NCI-H69 (cell line): ENCODE measurements around the gene RFT1.

ENCODE experiments used
- DNase-seq: peaks from one replicate; lab custom pipeline; 2025; lab: John Stamatoyannopoulos, UW

RFT1 gene

DNA sequence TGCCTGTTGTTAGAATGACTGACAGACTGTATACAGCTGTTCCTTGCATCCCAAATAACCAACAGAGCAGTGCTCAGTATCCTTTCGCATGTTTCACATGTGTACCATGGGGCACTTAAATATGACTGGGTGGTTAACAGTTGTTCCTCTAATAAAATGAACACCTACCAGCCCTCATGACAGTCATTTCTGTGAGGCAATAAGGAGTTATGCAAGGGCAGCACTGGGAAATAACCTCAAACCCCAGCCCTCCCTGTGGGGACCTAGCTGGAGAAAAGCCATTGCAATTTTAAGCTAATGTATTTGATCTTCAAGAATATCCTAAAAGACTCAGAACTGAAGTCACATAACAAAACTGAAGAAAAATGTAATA, 7.3 kb downstream of the RFT1 start:
- no peak for DNase-seq

DNA sequence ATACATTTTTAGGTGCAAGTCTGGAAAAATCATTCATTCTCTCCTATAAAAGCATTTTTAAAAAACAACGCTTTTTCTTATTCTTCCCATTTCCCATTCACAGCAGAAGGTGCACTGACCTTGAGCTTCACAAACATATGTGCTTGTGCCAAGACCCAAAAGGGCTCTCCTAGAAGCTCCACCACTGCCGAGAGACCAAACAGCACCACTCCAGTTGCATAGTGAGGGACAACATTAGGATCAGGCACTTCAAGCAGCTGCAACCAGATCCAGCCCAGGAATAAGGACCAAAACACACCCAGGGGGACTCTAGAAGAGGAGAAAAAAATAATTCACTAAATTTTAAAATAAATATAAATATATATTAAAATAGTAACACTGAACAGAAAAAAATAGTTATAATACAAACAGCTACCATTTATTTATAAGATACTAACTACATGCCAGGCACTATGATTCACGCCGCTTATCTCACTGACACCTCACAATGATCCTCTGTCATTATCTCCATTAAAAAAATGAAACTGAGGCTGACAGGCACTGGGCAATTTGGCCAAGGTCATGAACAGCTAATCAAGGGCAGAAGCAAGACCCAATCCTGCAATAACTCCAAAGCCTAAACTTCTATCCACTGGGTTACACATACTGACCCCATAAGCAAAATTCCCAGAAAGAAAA, 7.8 kb downstream of the RFT1 start:
- no peak for DNase-seq

GRCh38 chr3:53120336-53120735, 9.9 kb downstream of the RFT1 start:
- DNase-seq = no peak

- no peak for DNase-seq
Measured at GRCh38 chr3:53116956-53117355, 13.3 kb downstream of the RFT1 start.

DNA sequence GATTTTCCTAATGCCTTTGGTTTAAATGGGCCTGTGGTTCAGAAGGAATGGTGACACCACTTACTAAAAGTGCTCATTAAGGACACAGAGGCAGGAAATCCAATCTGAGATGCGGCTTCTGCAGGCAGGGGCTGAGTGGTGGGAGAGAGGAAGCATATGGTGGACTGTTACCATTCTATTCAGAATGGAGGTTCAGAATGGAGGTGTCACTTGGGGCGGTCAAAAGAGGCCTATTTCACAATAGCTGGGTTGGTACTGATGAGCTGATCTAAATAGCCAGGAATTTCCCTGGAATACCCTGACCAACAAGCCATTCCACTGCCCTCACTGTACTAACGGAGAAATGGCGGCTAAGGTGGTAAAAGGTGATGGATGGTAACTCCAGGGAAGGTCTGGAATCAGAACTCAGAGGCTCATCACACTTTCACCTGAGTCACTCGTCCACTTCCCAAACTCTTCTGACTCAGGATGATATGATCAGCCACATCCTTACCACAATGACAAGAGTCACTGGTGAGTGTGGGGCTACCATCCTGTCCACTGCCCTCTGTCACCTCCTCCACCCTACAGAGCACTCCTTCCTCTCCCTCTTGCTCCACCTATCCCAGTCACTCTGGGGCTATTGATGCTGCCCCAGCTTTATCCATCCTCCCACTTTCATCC, 15.7 kb downstream of the RFT1 start:
- DNase-seq = no peak

GRCh38 chr3:53114011-53114400, 16.2 kb downstream of the RFT1 start:
- DNase-seq = peak; percentile 63

DNA sequence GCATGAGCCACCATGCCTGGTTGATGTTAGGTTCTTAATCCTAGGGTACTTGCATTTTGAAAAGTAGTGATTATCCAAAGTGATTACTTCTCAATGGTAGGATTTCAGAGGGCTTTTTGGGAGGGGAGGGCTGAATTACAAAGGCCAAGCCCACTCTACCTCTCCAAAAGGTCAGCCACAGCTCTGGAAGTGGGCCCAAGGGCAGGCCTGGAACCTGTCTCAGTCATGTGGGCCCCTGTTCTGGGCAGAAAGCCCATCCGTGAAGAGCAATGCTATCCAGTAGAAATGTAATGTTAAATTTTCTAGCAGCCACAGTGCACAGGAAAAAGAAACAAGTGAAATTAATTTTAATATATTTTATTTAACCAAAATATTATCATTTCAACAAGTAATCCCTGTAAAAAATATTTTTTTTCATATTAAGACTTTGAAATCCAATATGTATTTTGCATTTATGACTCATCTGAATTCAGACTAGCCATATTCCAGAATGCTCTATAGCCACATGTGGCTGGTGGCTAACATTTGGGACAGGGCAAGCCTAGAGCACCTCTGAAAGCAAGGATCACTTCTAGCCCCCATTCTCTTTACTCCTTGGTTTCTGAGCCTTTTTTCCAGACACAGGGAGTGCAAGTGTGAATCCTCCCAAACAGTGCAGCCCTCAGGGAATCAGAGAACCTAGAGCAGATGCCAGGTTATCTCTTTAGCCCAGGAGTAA, 16.8 kb downstream of the RFT1 start:
- DNase-seq = no peak

DNA sequence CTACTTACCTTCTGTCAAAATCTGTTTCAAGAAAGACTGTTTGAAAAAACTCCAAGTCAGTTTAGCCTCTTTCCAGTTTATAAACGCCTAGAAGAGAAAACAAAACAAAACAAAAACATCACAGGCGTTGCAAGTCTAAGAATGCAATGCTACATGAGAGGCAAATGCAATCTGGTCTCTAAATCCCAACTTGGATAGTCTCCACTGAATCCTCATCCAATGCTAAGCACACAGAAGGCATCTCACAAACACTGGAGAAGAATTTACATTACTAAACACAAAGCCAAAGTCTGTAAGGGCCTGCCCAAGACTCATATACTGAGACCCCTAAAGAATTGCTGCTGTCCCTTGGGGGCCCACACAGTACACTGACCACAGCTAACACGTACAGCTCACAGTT, 18.4 kb downstream of the RFT1 start:
- no peak for DNase-seq

DNA sequence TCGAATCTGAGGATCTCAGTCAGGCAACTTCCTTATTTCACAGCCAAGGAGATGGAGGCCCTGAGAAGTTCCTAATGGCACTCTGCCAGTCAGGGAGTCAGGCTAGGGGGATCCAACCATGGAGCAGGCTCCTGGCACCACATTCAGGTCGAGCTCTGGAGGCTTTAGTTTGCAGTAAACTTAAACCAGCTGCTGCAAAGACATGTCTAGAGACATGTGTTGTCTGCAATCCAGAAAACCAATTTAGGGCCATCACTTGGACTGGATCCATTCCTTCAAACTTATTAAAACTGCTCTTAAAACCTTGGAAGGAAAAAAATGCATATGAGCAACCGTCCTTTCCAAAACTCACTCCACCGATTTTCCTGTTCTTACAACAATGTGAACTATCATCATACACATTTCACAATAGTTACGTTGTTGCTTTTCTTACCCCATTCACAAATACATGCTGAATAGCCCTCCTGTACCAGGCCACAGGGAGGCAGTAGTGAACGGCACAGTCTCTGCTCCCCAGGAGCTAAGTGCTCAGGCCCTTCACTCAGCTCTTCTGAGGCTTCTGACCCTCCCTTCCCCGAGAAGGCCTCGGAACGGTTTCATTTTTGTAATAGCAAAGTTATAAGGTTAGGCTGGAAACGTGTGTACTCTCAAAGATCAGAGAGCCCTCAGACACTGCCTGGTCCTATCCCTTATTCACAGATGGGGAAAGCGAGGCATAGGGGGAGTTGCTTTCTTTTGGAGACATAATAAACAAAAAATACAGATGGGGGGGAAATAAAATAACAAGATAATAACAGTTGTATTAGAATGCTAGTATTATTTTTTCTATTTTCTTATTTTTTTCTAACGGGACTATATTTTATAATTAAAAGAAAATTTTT, 20.1 kb downstream of the RFT1 start:
- DNase-seq = peak; percentile 14

DNA sequence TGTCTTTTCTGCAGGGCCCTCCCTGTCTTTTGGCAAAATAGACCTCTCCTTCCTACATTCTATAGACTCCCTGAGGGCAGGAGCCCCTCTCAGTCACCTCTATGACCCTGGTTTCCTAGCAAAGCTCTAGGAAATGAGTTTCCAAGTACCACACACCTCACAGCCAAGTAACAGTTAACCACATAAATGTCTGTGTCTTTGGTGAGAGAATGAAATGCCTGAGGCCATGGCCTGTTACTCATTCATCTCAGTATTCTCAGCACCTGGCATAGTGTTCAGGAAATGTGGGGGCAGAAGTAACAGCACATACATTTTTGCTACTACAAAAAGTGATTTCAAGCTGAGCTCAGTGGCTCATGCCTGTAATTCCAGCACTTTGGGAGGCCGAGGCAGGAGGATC, 21.0 kb downstream of the RFT1 start:
- DNase-seq = no peak

DNA sequence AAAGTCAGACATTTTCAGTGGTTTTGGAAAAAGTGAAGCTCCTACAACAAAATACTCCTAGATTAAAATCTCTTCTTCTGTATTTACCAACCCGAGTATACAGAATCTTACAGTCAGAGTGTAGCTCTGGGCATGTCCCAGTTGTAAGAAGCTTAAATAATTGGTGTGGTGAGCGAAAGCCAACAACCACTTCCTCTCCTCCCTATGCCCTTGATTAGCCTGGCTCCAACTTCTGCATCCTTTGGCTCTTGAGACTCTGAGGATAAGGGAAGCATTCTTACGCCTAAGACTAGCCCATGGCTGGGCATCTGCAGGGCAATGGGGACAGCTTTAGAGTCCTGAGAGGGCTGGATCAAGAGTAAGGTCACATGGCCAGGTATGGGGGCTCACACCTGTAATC, 25.5 kb downstream of the RFT1 start:
- DNase-seq = no peak

GRCh38 chr3:53103397-53104296, 26.6 kb downstream of the RFT1 start:
- no peak for DNase-seq

DNA sequence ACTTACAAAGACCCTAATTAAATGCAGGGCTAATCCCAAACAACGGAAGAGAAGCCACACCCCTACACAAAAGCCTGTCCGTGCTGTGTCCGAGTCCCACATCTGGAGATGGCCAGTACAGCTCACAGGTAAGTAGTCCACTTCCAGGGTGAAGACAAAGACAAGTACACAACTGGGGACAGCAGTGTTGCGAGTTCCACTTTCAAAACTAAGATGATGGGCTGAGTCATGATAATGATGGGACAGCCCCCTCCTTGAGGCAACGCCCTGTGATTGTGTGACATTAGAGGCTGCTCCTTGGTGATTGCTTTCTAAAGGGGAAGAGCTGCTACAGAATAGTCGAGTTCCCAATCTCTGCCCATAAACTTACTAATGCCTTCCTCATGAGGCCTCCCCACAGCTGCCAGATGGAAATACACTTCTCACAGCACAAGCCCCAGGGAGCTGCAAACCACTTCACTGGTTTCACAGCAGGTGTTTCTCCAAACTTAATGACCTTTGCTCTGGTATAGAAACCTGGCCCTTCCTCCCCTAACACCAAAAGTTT, 27.6 kb downstream of the RFT1 start:
- no peak for DNase-seq

- no peak for DNase-seq
Measured at GRCh38 chr3:53101956-53102355, 28.3 kb downstream of the RFT1 start.

GRCh38 chr3:53100818-53101466, 29.3 kb downstream of the RFT1 start:
- DNase-seq = no peak

GRCh38 chr3:53097887-53098286, 32.3 kb downstream of the RFT1 start:
- DNase-seq = no peak

DNA sequence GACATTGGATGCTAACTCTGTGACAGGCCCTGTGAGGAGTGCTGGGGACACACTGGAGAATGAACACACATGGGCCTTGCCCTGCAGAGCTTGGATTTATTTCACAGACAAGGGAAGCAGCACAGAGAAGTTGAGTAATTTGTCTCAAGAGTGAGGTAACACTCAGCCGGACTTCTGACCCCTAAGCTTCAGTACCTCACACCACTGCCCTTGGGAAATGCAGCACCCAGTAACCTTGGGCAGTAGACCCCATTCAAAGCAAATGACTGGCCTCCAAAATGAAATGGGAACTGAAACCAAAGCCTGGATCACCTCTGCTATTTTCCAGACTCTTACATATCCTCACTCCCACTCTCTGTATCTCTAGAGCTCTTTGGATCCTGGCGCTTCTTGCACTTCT, 37.3 kb downstream of the RFT1 start:
- DNase-seq = no peak

DNA sequence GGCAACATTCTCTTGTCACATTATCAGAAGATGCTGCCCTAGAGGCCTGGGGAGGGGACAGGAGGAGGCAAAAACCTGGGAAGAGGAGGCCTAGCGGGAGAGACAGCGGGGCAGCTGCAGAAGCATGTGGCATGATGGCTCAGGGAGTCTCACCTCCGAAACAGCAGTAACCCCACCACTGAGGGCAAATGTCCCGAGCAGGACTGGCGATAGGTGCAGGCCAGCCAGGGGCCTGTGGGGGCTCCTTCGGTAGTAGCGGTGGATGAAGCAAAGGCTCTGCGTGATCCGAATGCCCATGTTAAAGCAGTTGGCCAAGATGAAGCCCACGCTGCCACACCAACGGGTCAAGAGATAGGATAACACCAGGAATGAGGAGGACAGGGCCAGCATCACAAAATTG, 38.0 kb downstream of the RFT1 start:
- DNase-seq = no peak

DNA sequence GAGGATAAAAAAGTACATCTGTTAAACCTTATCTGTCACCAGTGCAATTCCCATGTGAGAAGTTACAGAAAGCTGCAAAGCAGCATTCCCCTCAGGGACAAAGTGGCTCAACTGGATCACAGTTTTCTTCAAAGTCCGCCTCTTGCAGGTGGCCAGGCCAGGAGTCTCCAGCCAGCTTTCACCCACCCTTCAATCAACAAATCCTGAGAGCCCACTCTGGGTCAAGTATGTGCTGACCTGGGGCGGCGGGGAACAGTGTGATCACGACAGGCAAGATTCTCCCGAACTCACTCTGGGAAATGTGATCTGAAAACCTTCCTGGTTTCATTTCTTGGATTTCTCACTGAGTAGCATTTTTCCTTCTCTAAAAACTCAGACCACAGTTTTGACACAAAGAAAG, 39.2 kb downstream of the RFT1 start:
- no peak for DNase-seq

GRCh38 chr3:53089511-53089910, 40.7 kb downstream of the RFT1 start:
- no peak for DNase-seq

- no peak for DNase-seq
Measured at GRCh38 chr3:53085476-53085875, 44.8 kb downstream of the RFT1 start.
